ENCODE results near the gene ITPRIP. TPM values are rescaled to one million over a fixed set of nuclear protein-coding genes. Genes with fewer than 3 reads are reported as not detected.

The ITPRIP gene
- total and polyA plus RNA-seq, 8 donors, result 1.8 to 7.1 (median 2.6) TPM

- H3K4me1 ChIP-seq, result peaks cover 11 to 27% (median 16%) of the 10 kb centered on the region in 3 donors
- H3K36me3 ChIP-seq, result no peaks in the 10 kb centered on the region
- no peaks in the 10 kb centered on the region for H3K9me3 ChIP-seq
- ATAC-seq (no peak), DNase-seq (peak in 1 of 6 donors; percentile 5), FAIRE-seq (no peak)
- intact Hi-C loops (cut with DNase I), result no loop called here
- TF ChIP-seq, protein P1, sequence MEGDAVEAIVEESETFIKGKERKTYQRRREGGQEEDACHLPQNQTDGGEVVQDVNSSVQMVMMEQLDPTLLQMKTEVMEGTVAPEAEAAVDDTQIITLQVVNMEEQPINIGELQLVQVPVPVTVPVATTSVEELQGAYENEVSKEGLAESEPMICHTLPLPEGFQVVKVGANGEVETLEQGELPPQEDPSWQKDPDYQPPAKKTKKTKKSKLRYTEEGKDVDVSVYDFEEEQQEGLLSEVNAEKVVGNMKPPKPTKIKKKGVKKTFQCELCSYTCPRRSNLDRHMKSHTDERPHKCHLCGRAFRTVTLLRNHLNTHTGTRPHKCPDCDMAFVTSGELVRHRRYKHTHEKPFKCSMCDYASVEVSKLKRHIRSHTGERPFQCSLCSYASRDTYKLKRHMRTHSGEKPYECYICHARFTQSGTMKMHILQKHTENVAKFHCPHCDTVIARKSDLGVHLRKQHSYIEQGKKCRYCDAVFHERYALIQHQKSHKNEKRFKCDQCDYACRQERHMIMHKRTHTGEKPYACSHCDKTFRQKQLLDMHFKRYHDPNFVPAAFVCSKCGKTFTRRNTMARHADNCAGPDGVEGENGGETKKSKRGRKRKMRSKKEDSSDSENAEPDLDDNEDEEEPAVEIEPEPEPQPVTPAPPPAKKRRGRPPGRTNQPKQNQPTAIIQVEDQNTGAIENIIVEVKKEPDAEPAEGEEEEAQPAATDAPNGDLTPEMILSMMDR (IDR thresholded peaks at IDR 0.05), result no peak
- H3K27me3 ChIP-seq, result no peaks in the 10 kb centered on the region
- H3K27ac ChIP-seq, result no peak overlapping the region
- 83 to 91% methylated on average over 15 of the region's 15 CpGs for WGBS, 2 donors
- no peak overlapping the region for H3K4me3 ChIP-seq
Observed at GRCh38 chr10:104333728-104334373, 4.4 kb downstream of the ITPRIP start.

- intact Hi-C loops (cut with DNase I), result no loop called here
- DNase-seq (peak in 2 of 6 donors; percentile 4 to 11), FAIRE-seq (no peak), ATAC-seq (no peak)
- TF ChIP-seq, protein P1 (IDR thresholded peaks at IDR 0.05), result no peak
- Histone ChIP-seq H3K4me3 (no peak overlapping the region), H3K36me3 (no peaks in the 10 kb centered on the region), H3K27ac (no peak overlapping the region), H3K4me1 (peaks cover 11 to 27% (median 16%) of the 10 kb centered on the region in 3 donors), H3K27me3 (no peaks in the 10 kb centered on the region), H3K9me3 (no peaks in the 10 kb centered on the region)
- WGBS, 2 donors, result 83 to 85% methylated on average over 13 of the region's 13 CpGs
Observed at GRCh38 chr10:104333032-104333727, 5.1 kb downstream of the ITPRIP start.

DNA sequence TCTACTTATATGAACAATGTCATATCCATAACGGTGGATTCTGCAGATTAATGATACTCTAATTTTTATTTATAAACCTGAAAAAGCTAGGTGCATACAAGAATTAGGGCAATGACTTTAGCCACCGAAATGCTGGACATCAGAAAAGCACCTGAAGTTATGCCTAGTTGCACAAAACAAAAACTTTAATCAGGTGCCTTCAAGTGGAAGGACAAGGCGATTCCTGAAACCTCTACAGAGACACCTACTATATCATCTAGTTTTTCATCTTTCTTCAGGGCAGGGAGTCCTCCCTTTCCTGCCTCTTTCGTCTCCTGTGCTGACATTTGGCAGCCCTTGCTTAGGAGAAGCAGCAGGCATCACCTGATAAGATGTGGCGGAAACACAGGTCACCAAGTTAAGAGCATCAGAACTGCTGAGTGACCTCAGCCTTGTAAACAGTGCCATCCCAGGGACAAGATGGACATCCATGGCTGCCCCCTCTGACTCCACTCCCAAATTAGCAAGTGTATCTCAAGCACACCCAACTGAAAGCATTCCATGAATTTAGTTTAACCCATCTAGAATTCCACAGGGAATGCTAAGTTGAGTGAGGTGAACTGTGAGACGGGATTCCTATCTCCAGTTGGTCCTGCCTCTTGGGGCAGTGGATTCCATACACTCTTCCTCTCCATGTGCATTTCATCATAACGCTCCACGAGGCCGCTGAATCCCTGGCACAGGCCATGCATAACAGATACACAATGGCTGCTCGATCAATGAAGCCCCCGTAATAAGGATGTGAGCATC, 5.8 kb downstream of the ITPRIP start:
- peaks cover 17 to 32% (median 20%) of the 10 kb centered on the region in 3 donors for H3K4me1 ChIP-seq
- DNase-seq, result peak in 2 of 6 donors; percentile 3 to 5
- H3K27me3 ChIP-seq, result no peaks in the 10 kb centered on the region
- no peak for FAIRE-seq
- TF ChIP-seq, protein P1 (IDR thresholded peaks at IDR 0.05), result no peak
- WGBS, 2 donors, result 89 to 91% methylated on average over 11 of the region's 11 CpGs
- no peaks in the 10 kb centered on the region for H3K9me3 ChIP-seq
- no peak overlapping the region for H3K4me3 ChIP-seq
- H3K27ac ChIP-seq, result peak overlapping the region in 2 of 4 donors; percentile 15 to 39
- no peaks in the 10 kb centered on the region for H3K36me3 ChIP-seq
- no peak for ATAC-seq
- intact Hi-C loops (cut with DNase I), result no loop called here

- 25 to 30% methylated on average over 9 of the region's 9 CpGs for WGBS, 2 donors
- FAIRE-seq (no peak), DNase-seq (peak in 1 of 6 donors; percentile 46), ATAC-seq (peak; percentile 34 to 66 (median 61))
- Histone ChIP-seq H3K4me3 (no peak overlapping the region), H3K36me3 (no peaks in the 10 kb centered on the region), H3K27ac (peak overlapping the region; percentile 12 to 47 (median 27)), H3K9me3 (no peaks in the 10 kb centered on the region), H3K4me1 (peaks cover 19 to 32% (median 20%) of the 10 kb centered on the region in 3 donors), H3K27me3 (no peaks in the 10 kb centered on the region)
- TF ChIP-seq, protein P1 (IDR thresholded peaks at IDR 0.05), result no peak
- intact Hi-C loops (cut with DNase I), result no loop called here
Observed at GRCh38 chr10:104331208-104331838, 6.9 kb downstream of the ITPRIP start.
